Measurements from ENCODE around the gene C12orf57. TPM values are rescaled to one million over a fixed set of nuclear protein-coding genes. Genes with fewer than 3 reads are reported as not detected.

The C12orf57 gene
- total and polyA plus RNA-seq, 2 of the 13 experiments (the other 11 are each of a cell fraction or from before 2014, with no cell fraction given), result 84.0 to 287 TPM

GRCh38 chr12:6904280-6905276 is 39.2 kb upstream of the C12orf57 start, which contains the start of gene LRRC23 (continued):
- no peak for TF ChIP-seq ZNF747 (CRISPR knock-in tag; IDR thresholded peaks at IDR 0.05; ENCODE audit: borderline replicate concordance)
- no peak for TF ChIP-seq ZNF570 (CRISPR knock-in tag; IDR thresholded peaks at IDR 0.05; ENCODE audit: borderline replicate concordance)
- TF ChIP-seq CEBPB (IDR thresholded peaks at IDR 0.05; ENCODE audit: borderline replicate concordance, low read depth, low read length), result peak; percentile 54; the same call in 1 of the 2 replicates
- TF ChIP-seq GPBP1L1 (CRISPR knock-in tag; IDR thresholded peaks at IDR 0.05), result no peak
- no peak for TF ChIP-seq SOX6 (IDR thresholded peaks at IDR 0.05)
- no peak; the same call in 1 of the 2 replicates for TF ChIP-seq SOX6 (CRISPR knock-in tag; IDR thresholded peaks at IDR 0.05)
- no peak for TF ChIP-seq TCF12 (IDR thresholded peaks at IDR 0.05)
- TF ChIP-seq TCF12 (CRISPR knock-in tag; IDR thresholded peaks at IDR 0.05), result no peak
- TF ChIP-seq EP300 (IDR thresholded peaks at IDR 0.05; ENCODE audit: low read depth in 2 of 2, low read length in 2 of 2), result peak in 1 of 2 experiments; percentile 63; a peak in 1 of 4 replicates
- TF ChIP-seq EP300 (CRISPR knock-in tag; IDR thresholded peaks at IDR 0.05; ENCODE audit: borderline replicate concordance), result no peak
- TF ChIP-seq ZNF160 (CRISPR knock-in tag; IDR thresholded peaks at IDR 0.05), result no peak
- TF ChIP-seq ZNF709 (CRISPR knock-in tag; IDR thresholded peaks at IDR 0.05), result no peak
- no peak for TF ChIP-seq MTF2 (CRISPR knock-in tag; IDR thresholded peaks at IDR 0.05; ENCODE audit: borderline replicate concordance)
- TF ChIP-seq PHF20 (CRISPR knock-in tag; IDR thresholded peaks at IDR 0.05), result no peak
- peak; percentile 40; the same call in 1 of the 2 replicates for TF ChIP-seq RFXAP (CRISPR knock-in tag; IDR thresholded peaks at IDR 0.05; ENCODE audit: borderline replicate concordance)
- no peak for TF ChIP-seq ZNF333 (CRISPR knock-in tag; IDR thresholded peaks at IDR 0.05; ENCODE audit: borderline replicate concordance)
- peak; percentile 56; the same call in 1 of the 2 replicates for TF ChIP-seq ZNF280B (CRISPR knock-in tag; IDR thresholded peaks at IDR 0.05; ENCODE audit: borderline replicate concordance)
- no peak for TF ChIP-seq JARID2 (CRISPR knock-in tag; IDR thresholded peaks at IDR 0.05; ENCODE audit: insufficient replicate concordance)
- TF ChIP-seq PTBP1 (IDR thresholded peaks at IDR 0.05; ENCODE audit: low read depth, low read length, poor library complexity, severe bottlenecking), result no peak
- no peak for TF ChIP-seq ZNF432 (CRISPR knock-in tag; IDR thresholded peaks at IDR 0.05; ENCODE audit: borderline replicate concordance)
- TF ChIP-seq ZNF331 (CRISPR knock-in tag; IDR thresholded peaks at IDR 0.05), result no peak
- TF ChIP-seq CSRNP2 (CRISPR knock-in tag; conservative IDR thresholded peaks at IDR 0.05; ENCODE audit: low read depth), result no peak
- TF ChIP-seq AGO2 (optimal IDR thresholded peaks at IDR 0.05; ENCODE audit: low read depth, low read length), result no peak
- TF ChIP-seq GZF1 (CRISPR knock-in tag; IDR thresholded peaks at IDR 0.05), result no peak
